Activated naive CD8-positive, alpha-beta T cell treated with anti-CD3 and anti-CD28 coated beads for 36 hours (primary cell): ENCODE data around the gene ZNF189. TPM values are rescaled to one million over a fixed set of nuclear protein-coding genes. Genes with fewer than 3 reads are reported as not detected.
A peak's percentile ranks its signal among the peaks of the same experiment; 100 is the strongest.

Experiments
- DNase-seq: peaks from one replicate; pipeline ENCODE4 v3.0.0; 2021
- H3K27ac Mint-ChIP-seq: one replicate; pipeline ENCODE4 v1.8.0; 2022; ENCODE audit warnings: mild to moderate bottlenecking, moderate library complexity, mixed read lengths
- H3K27me3 Mint-ChIP-seq: one replicate; pipeline ENCODE4 v1.8.0; 2022; ENCODE audit warnings: mild to moderate bottlenecking, mixed read lengths
- H3K36me3 Mint-ChIP-seq: one replicate; pipeline ENCODE4 v1.8.0; 2021; ENCODE audit warnings: mild to moderate bottlenecking, mixed read lengths
- H3K4me1 Mint-ChIP-seq: one replicate; pipeline ENCODE4 v1.8.0; 2021; ENCODE audit warnings: mixed read lengths
- H3K4me3 Mint-ChIP-seq: one replicate; pipeline ENCODE4 v1.8.0; 2022; ENCODE audit warnings: mild to moderate bottlenecking, moderate library complexity, mixed read lengths
- H3K9me3 Mint-ChIP-seq: one replicate; pipeline ENCODE4 v1.8.0; 2022; ENCODE audit warnings: mixed read lengths
- total RNA-seq, 2 experiments: library from RNA; stranded (reverse); gene quantifications; one replicate each; pipeline ENCODE4 v1.2.3, GENCODE V29; 2021

ZNF189 gene
- total RNA-seq = 1 to 10 TPM; 7.7 to 8.4 TPM

DNA sequence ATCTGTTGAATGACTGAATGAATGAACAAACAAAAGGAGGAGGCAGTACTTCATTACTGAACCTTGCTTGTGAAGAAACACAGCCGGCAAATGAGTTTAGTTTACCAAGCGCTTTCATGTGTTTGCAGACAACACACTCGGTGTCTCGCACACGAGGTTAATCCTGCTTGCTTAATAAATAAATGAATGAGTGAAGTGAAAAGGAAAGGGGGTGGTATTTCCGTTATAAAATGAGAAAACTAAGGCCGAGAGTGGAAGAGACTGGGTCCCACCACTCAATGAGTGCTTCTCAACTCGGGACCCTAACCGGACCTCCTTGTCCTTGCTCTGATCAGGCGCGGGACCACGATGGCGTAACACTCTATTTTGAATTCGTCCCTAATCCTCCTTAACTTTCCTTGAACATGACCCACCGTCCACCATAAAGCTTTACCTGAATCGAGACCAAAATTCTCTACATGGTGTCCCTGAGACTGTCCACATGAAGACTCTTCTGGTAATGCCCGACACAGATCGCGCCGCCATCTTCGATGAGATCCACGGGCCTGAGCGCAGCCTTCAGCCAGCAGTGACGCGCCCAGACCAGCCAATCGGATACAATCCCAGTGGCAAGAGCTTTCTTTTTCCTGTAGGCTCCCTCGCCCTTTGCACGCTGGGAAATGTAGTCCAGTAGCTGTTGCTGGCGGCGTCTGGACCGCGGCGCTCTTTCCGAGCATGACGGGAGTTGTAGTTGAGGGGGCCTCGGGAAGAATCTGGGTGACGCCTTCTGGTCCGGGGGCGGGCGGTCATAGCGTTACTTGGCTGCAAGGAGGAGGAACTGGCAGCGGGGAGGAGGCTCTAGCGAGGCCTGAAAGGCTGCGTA is at the start of gene ZNF189, which contains the start of gene MRPL50:
TSS of gene ZNF189 (plus strand) at position 784 of the 862 bp plus-strand sequence. CDS start 306 bp downstream, outside the sequence.
TSS of gene MRPL50 (minus strand) at position 551 of the 862 bp plus-strand sequence. CDS start at position 525, 26 bp downstream.
- peaks cover 75% of the 10 kb centered on the region for H3K36me3 Mint-ChIP-seq
- no peaks in the 10 kb centered on the region for H3K27me3 Mint-ChIP-seq
- DNase-seq = peak; percentile 96
- peak within 1 kb of the TSS; percentile 96 for H3K27ac Mint-ChIP-seq
- peaks cover 43% of the 10 kb centered on the region for H3K4me1 Mint-ChIP-seq
- H3K4me3 Mint-ChIP-seq = peak within 1 kb of the TSS; percentile 89
- peaks cover 28% of the 10 kb centered on the region for H3K9me3 Mint-ChIP-seq

DNA sequence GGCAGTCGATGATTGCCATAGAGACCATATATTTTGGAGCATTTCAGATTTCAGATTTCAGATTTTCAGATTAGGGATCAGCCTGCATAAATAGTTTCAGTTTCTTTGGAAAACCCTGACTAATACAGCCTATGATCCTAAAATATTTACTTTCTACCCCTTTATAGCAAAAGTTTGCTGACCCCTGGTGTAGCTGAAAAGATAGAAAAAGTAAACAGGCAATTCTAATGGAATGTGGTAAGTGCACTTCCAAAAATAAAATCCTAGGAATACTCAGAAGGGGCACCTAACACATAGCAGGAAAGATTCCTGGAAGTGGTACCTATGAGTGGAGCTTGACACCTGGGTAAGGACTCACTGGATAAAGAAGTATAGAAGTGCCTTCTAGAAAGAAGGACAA is 48.4 kb upstream of the ZNF189 start:
- Mint-ChIP-seq H3K9me3 (no peaks in the 10 kb centered on the region), H3K27me3 (peaks cover 9% of the 10 kb centered on the region), H3K27ac (no peak overlapping the region), H3K4me1 (no peaks in the 10 kb centered on the region), H3K4me3 (no peak overlapping the region), H3K36me3 (no peaks in the 10 kb centered on the region)
- DNase-seq = no peak

DNA sequence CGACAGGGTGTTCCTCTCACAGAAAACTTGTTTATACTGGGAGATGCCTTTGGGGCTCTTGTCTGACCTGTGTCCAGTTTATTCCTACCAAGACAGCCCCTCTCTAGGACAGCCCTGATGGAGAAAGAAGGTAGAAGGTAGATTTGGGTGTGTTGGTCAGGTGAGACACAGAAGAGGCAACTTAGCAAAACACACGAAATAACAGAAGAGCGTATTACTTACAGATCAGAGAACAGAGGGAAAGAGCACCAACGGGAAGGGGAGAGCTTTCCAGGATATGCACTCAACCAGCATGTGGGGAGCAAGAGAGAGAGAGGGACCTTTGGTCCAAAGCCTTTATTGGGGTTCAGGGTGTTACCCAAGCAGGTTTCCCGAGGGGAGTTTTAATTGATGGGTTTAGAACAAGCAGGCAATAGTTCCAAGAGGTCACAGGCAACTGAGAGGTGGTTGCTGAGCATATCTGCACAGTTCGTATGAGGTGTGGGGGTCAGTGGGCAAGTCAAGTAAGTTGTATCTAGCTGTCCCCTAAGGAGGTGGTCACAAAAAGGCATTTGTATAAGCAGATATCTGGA is 45.7 kb upstream of the ZNF189 start:
- H3K36me3 Mint-ChIP-seq = no peaks in the 10 kb centered on the region
- no peaks in the 10 kb centered on the region for H3K4me1 Mint-ChIP-seq
- no peak overlapping the region for H3K4me3 Mint-ChIP-seq
- no peak for DNase-seq
- H3K27me3 Mint-ChIP-seq = peaks cover 5% of the 10 kb centered on the region
- H3K27ac Mint-ChIP-seq = no peak overlapping the region
- peaks cover 2% of the 10 kb centered on the region for H3K9me3 Mint-ChIP-seq

DNA sequence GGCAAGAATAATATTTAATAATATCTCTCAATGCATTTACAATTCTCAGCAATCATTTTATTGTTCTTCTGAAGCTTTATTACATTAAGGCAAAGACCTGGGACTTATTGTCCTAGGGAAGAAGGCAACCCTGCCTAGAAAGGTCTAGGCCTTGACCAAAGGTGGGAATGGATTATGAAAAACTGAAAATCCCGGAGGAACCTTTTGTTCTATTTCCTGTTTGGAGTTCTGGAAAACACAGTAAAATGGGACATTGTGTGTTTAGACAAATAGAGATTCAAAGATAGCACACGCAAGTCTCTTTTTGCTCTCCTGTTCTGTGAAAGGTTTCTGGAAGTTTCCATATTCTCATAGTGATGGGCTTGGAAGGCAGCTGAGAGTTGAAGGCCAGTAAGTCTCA is 45.0 kb upstream of the ZNF189 start:
- DNase-seq = no peak
- no peak overlapping the region for H3K4me3 Mint-ChIP-seq
- H3K36me3 Mint-ChIP-seq = no peaks in the 10 kb centered on the region
- H3K4me1 Mint-ChIP-seq = no peaks in the 10 kb centered on the region
- H3K9me3 Mint-ChIP-seq = peaks cover 2% of the 10 kb centered on the region
- peaks cover 5% of the 10 kb centered on the region for H3K27me3 Mint-ChIP-seq
- no peak overlapping the region for H3K27ac Mint-ChIP-seq

DNA sequence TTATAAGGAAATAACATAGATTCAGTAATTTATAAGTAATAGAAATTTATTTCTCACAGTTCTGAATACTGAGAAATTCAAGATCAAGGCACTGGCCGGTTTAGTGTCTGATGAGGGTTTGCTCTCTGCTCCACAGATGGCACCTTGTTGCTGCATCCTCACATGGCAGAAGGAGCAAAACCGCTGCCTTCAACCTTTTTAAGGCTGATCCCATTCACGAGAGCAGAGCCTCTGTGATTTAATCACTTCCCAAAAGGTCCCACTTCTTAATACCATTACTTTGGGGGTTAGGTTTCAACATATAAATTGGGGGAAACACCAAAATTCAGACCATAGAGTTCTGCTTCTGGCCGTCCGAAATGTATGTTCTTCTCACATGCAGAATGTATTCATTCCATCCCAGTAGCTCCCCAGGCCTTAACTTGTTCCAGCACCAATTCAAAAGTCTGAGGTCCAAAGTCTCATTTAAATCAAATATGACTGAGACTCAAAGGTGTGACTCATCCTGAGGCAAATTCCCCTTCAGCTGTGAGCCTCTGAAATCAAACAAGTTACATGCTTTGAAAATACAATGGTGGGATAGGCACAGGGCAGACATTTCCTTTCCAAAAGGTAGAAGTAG is 44.4 kb upstream of the ZNF189 start:
- H3K36me3 Mint-ChIP-seq = no peaks in the 10 kb centered on the region
- H3K27ac Mint-ChIP-seq = no peak overlapping the region
- DNase-seq = no peak
- peaks cover 2% of the 10 kb centered on the region for H3K9me3 Mint-ChIP-seq
- no peak overlapping the region for H3K4me3 Mint-ChIP-seq
- no peaks in the 10 kb centered on the region for H3K4me1 Mint-ChIP-seq
- peaks cover 5% of the 10 kb centered on the region for H3K27me3 Mint-ChIP-seq

DNA sequence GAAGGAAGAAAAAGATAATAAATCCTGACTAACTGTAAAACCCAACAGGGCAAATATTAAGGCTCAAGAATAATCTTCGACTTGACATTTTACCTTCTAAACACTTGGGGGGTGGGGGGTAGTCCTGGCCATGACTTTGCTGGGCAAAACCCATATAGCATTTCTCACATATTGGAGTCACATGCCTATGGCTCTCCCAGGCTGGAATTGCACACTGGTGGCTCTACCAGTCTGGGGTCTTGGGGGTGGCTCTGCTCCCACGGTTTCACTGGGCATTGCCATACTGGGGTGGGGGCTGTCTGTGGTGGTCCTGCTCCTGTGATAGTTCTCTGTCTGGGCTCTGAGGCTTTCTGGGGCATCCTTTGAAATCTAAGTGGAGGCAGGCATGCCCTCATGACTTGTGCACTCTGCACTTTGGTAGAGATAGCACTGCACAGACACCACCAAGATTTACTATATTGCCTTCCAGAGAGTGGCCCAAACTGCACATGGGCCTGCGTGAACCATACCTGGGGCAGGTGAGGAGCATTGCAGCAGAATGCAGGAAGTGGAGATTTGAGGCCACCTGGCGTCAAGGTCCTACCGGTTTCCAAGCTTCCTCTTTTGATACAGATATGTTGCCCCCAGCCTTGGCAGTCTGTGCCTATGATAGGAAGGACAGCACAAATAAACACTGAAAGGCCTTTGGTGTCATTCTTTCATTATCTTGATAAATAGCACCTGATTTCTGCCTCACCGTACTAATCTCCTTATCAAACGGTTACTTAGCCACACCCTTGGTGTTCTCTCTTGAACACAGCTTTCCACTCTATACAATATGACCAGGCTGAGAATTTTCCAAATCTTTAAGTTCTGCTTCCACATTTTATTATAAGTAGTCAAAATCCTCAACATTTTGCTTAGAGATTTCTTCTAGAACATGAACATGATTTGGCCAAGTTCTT is 43.6 kb upstream of the ZNF189 start:
- H3K9me3 Mint-ChIP-seq = peaks cover 2% of the 10 kb centered on the region
- no peaks in the 10 kb centered on the region for H3K36me3 Mint-ChIP-seq
- no peaks in the 10 kb centered on the region for H3K4me1 Mint-ChIP-seq
- no peak for DNase-seq
- no peak overlapping the region for H3K4me3 Mint-ChIP-seq
- H3K27me3 Mint-ChIP-seq = peaks cover 5% of the 10 kb centered on the region
- no peak overlapping the region for H3K27ac Mint-ChIP-seq

DNA sequence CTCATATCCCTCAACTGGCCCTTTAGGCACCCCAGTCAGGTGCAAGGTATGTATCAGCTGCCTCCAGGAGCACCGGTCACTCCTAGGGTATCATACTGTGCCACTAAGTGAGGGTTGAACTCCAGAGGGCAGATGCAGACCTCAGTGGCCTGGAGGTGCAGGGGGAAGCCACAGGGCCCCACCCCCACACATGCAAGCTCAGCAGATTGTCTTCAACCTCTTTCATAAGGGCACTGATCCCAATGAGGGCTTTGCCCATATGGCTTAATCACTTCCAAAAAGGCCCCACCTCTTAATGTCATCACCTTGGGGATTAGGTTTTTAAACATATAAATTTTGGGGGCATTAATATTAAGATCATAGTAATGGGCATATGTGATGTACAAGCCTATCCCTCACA is 42.0 kb upstream of the ZNF189 start:
- Mint-ChIP-seq H3K27me3 (peaks cover 5% of the 10 kb centered on the region), H3K9me3 (peaks cover 2% of the 10 kb centered on the region), H3K27ac (no peak overlapping the region), H3K4me3 (no peak overlapping the region), H3K36me3 (no peaks in the 10 kb centered on the region), H3K4me1 (no peaks in the 10 kb centered on the region)
- DNase-seq = no peak

DNA sequence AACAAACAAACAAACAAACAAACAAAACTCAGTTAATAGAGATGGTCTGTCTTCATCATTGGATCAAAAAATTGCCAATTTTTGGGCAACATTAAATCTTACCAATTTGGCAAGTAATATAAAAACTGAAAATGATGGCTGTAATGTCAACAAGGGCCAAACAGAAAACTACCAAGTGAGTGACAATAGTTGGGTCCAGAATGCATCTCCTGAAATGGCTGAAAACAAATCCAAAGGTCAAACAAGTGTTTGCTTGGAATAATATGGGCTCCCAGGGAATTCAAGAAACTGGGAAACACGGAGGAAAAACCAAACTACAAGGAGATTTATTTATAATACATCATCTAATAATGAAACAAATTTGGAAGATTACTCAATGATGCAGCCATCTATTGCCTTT is 39.0 kb upstream of the ZNF189 start:
- Mint-ChIP-seq H3K4me1 (no peaks in the 10 kb centered on the region), H3K9me3 (peaks cover 2% of the 10 kb centered on the region)

DNA sequence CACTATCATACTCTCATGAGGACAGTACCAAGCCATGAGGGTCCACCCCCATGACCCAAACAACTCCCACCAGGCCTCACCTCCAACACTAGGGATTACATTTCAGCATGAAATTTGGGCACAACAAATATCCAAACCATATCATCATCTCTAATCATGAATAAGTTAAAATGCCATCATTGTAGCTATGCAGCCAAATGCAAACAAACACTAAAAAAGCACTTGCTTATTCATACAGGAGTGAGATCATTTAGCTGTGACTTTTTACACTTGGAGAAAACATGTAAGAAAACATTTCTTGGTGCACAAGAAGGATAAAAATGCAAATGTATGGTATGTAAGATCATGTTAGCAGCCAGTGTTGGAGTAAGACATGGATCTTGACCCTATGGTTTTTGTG is 38.0 kb upstream of the ZNF189 start:
- Mint-ChIP-seq H3K27ac (no peak overlapping the region), H3K36me3 (no peaks in the 10 kb centered on the region), H3K4me1 (no peaks in the 10 kb centered on the region), H3K9me3 (peaks cover 2% of the 10 kb centered on the region), H3K4me3 (no peak overlapping the region), H3K27me3 (peaks cover 3% of the 10 kb centered on the region)
- DNase-seq = no peak

More for the DNA sequence above, 39.0 kb upstream of the ZNF189 start:
- H3K27ac Mint-ChIP-seq = no peak overlapping the region
- DNase-seq = no peak
- H3K27me3 Mint-ChIP-seq = peaks cover 3% of the 10 kb centered on the region
- H3K36me3 Mint-ChIP-seq = no peaks in the 10 kb centered on the region
- H3K4me3 Mint-ChIP-seq = no peak overlapping the region

DNA sequence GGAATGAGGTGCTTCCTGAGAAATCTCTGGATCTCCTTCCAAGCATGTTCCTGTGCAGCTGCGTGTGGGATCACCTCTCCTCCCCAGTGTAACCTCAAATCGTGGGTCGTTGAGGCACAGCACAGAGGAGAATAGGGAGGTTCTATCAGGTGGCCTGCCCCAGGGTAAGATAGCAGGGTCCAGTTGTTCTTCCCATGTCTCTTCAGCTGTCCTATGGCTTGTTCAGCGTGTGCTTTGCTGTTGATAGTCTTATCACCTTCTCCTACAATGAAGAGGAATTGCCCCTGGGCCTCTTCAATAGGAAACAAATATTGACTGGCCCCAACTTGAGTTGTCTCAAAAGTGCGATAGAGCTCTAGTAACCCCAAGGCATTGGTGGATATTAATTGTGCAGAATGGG is 36.2 kb upstream of the ZNF189 start:
- no peaks in the 10 kb centered on the region for H3K36me3 Mint-ChIP-seq
- no peak overlapping the region for H3K4me3 Mint-ChIP-seq
- no peak for DNase-seq
- H3K4me1 Mint-ChIP-seq = no peaks in the 10 kb centered on the region
- H3K9me3 Mint-ChIP-seq = peaks cover under 1% of the 10 kb centered on the region
- peaks cover 8% of the 10 kb centered on the region for H3K27me3 Mint-ChIP-seq
- no peak overlapping the region for H3K27ac Mint-ChIP-seq

DNA sequence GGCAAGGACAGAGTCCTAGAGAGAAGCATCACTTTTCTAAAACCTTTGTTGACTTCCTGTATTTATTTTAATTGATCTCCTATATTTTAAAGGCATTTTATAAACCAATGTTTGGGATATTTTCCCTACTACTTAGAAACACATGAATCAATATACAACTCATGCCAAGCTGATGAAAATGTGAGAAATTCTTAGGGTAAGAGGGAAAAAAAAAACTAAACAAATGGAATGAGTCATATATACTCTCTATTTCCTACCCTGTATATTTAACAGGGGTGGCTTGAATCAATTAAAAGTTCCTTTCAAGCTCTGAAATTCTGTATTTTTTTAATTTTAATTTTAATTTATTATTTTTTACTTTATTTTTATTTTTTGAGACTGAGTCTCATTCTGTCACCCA is 33.5 kb upstream of the ZNF189 start:
- H3K4me1 Mint-ChIP-seq = no peaks in the 10 kb centered on the region

DNA sequence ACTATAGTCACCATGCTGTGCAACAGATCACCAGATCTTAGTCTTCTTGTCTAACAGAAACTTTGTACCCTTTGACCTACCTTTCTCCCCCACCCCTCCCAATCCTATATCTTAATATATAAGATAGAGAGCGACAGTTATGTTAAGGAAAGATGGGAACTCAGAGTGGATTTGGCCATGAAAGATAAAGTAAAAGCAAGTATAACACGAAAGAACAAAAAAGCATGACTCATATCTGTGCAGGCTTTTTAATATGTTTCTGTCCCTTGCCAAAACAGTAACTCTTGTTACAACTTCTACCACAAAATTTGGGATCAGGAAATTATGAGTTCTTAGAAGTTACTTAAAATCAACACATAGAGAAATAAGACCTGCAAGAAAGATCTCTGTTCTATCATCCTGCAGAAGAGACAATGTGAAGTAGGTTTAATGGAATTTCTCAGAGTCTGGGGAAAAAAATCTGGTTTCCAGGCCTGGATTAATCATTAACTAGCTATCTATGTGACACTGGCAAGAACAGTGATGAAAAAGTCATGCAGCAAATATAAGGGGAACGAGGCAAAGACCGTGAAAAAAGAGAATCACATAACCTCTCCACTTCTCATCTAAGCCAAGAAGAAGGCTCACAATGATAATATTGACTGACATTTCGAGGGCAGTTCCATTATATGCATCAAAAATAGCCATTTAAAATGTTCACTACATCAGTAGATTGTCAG is 32.5 kb upstream of the ZNF189 start:
- peaks cover 12% of the 10 kb centered on the region for H3K27me3 Mint-ChIP-seq
- no peaks in the 10 kb centered on the region for H3K4me1 Mint-ChIP-seq
- H3K4me3 Mint-ChIP-seq = no peak overlapping the region
- no peaks in the 10 kb centered on the region for H3K36me3 Mint-ChIP-seq
- H3K27ac Mint-ChIP-seq = no peak overlapping the region
- H3K9me3 Mint-ChIP-seq = no peaks in the 10 kb centered on the region
- no peak for DNase-seq

More for the DNA sequence above, 33.5 kb upstream of the ZNF189 start:
- Mint-ChIP-seq H3K36me3 (no peaks in the 10 kb centered on the region), H3K27ac (no peak overlapping the region), H3K9me3 (no peaks in the 10 kb centered on the region), H3K4me3 (no peak overlapping the region), H3K27me3 (peaks cover 12% of the 10 kb centered on the region)
- DNase-seq = no peak

DNA sequence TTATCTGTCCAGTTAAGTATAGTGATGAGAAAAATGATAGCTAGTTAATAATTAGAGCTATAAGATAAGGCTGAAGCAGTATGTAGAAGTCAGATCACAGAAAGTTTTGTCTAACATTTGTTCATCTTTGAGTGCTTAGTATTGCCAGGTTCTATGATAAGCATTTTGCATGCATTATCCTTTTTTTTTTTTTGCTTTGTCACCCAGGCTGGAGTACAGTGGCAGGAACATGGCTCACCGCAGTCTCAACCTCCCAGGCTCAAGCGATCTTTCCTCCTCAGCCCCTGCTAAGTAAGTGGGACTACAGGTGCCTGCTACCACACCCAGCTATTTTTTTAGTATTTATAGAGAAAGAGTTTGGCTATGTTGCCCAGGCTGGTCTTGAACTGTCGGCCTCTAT is 31.3 kb upstream of the ZNF189 start:
- Mint-ChIP-seq H3K27me3 (peaks cover 12% of the 10 kb centered on the region), H3K36me3 (no peaks in the 10 kb centered on the region), H3K4me1 (no peaks in the 10 kb centered on the region), H3K4me3 (no peak overlapping the region), H3K27ac (no peak overlapping the region), H3K9me3 (no peaks in the 10 kb centered on the region)
- DNase-seq = no peak

DNA sequence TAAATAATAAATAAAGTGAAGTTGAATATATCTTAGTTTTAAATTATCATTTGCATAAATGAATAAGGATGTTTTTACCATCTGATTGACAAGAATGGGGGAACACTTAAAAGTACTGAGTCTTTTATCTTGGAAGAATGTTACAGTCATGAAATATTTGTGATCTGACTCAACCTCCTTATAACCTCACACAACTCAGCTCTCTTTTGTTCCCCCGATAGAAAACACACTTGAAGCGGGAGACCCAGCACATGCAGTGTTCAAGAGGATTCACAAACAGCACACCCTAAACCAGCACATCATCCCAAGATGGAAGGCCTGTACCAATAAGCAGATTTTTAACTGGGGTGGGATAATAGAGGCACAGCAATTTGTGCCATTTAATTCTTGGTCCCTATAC is 29.4 kb upstream of the ZNF189 start:
- H3K9me3 Mint-ChIP-seq = no peaks in the 10 kb centered on the region
- no peaks in the 10 kb centered on the region for H3K36me3 Mint-ChIP-seq
- H3K4me3 Mint-ChIP-seq = no peak overlapping the region
- DNase-seq = no peak
- no peaks in the 10 kb centered on the region for H3K4me1 Mint-ChIP-seq
- no peak overlapping the region for H3K27ac Mint-ChIP-seq
- H3K27me3 Mint-ChIP-seq = peaks cover 9% of the 10 kb centered on the region
